Astrocyte of the hippocampus (primary cell): ENCODE results near the gene MFGE8.
A peak's percentile ranks its signal among the peaks of the same experiment; 100 is the strongest.
"Not testable (repeated sequence)": the region's sequence is repeated elsewhere in the genome, so short reads cannot be mapped to it uniquely, and the experiment has no call there.

Experiments
- DNase-seq: peaks from one replicate; pipeline ENCODE4 v3.0.0; 2011; ENCODE audit warnings: low read depth, low spot score

MFGE8 gene

GRCh38 chr15:88913017-88913849 lies at the start of gene MFGE8:
Gene MFGE8 (minus strand): TSS chr15:88913379. CDS start chr15:88913319, 60 bp downstream.
- DNase-seq: peak; percentile 92

GRCh38 chr15:88959445-88959844 lies 46.3 kb upstream of the MFGE8 start:
- DNase-seq: no peak

- no peak for DNase-seq
Observed at GRCh38 chr15:88956906-88957305, 43.7 kb upstream of the MFGE8 start.

GRCh38 chr15:88956263-88956662 lies 43.1 kb upstream of the MFGE8 start:
- DNase-seq: no peak

GRCh38 chr15:88954431-88955277 lies 41.5 kb upstream of the MFGE8 start:
- peak; percentile 13 for DNase-seq

- no peak for DNase-seq
Observed at GRCh38 chr15:88950600-88951160, 37.5 kb upstream of the MFGE8 start.

GRCh38 chr15:88949734-88950400 lies 36.7 kb upstream of the MFGE8 start:
- no peak for DNase-seq

- no peak for DNase-seq
Observed at GRCh38 chr15:88940110-88940675, 27.0 kb upstream of the MFGE8 start.

GRCh38 chr15:88939486-88939806 lies 26.3 kb upstream of the MFGE8 start:
- no peak for DNase-seq

GRCh38 chr15:88938802-88939485 lies 25.8 kb upstream of the MFGE8 start:
- no peak for DNase-seq

GRCh38 chr15:88934449-88934848 lies 21.3 kb upstream of the MFGE8 start:
- not testable (repeated sequence) for DNase-seq

GRCh38 chr15:88932875-88933330 lies 19.7 kb upstream of the MFGE8 start:
- DNase-seq: no peak

- DNase-seq: peak; percentile 41
Observed at GRCh38 chr15:88932271-88932874, 19.2 kb upstream of the MFGE8 start.

- DNase-seq: no peak
Observed at GRCh38 chr15:88930579-88930978, 17.4 kb upstream of the MFGE8 start.

GRCh38 chr15:88929358-88930098 lies 16.3 kb upstream of the MFGE8 start:
- DNase-seq: not testable (repeated sequence)

- DNase-seq: not testable (repeated sequence)
Observed at GRCh38 chr15:88928192-88928591, 15.0 kb upstream of the MFGE8 start.

GRCh38 chr15:88925648-88926047 lies 12.5 kb upstream of the MFGE8 start:
- not testable (repeated sequence) for DNase-seq

- DNase-seq: peak; percentile 76
Observed at GRCh38 chr15:88920892-88921435, 7.8 kb upstream of the MFGE8 start.

GRCh38 chr15:88920186-88920891 lies 7.2 kb upstream of the MFGE8 start:
- DNase-seq: peak; percentile 55
